HG03175 (cell line): ENCODE results near the gene TJP2.
A peak's percentile ranks its signal among the peaks of the same experiment; 100 is the strongest.

Source experiments
- ATAC-seq: cut with Tn5 transposase; IDR thresholded peaks from one replicate; pipeline ENCODE4 v1.9.1; 2021; ENCODE audit warnings: mild to moderate bottlenecking, moderate library complexity; ENCODE audit not compliant: unreplicated experiment

TJP2 gene

DNA sequence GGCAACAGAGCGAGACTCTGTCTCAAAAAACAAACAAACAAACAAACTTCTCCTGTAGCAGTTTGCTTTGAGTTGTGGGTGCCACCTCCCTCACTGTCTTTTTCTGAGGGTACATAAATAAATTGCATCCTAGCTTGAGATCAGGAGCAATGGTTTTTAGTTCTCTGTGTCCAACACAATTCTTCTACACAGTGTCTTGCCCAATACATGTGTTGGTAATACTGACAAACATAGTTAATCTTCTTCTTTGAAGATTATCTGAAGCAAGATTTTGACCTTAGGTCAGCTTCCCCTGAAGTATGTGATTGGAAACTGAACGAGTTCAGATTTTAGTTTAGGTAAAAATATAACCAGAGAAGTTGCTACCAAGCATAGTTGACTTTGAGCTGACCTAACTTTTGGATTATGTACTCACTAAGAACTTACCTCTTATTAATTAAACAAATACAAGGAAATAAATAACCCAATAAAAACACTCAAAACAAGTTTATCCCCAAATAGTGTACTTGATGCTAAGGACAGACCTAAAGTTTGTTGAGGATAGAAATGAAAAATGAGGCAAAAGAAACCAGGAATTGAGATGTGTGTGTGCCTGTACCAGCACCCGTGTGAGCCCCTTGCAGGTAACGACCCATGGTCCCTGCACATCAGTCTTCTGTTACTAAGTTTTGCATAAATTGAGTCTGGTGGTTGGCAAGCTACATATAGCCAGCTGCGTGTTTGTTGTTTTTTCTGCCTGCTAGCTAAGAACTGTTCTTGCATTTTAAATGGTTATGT is 16.2 kb downstream of the TJP2 start:
- ATAC-seq = peak; percentile 76

DNA sequence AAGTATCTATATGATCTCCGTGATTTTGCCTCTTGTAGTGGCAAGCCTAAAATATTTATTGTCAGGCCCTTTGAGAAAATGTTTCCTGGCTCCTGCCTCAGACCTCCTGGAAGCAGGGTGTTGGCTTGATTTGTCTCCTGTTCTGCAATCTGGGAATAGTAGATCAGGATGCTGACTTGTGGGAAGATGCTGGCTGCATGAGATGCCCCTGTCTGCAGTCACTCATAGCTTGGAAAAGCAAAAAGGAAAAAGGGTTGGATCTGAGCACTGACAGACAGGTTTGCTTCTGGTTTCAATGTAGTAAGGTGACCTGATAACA is 16.7 kb downstream of the TJP2 start:
- ATAC-seq = no peak

DNA sequence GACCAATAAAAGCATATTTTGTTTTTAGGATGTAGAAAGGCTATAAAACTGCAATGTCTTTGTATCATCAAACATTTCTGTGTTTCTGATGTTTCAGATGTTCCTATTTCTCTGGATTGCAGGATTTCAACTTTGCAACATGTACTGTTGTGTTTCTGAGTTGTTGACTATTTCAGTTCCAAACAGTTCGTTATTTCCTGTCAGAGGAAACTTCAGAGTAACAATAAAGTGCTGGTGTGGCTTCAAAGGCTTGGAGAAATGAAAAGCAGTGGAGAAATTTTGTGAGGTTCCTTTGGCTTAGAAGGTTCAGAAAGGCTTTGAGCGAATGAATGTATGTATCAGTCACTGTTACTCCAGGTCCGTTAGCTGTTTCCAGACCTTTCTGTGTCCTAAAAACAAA is 17.2 kb downstream of the TJP2 start:
- no peak for ATAC-seq

DNA sequence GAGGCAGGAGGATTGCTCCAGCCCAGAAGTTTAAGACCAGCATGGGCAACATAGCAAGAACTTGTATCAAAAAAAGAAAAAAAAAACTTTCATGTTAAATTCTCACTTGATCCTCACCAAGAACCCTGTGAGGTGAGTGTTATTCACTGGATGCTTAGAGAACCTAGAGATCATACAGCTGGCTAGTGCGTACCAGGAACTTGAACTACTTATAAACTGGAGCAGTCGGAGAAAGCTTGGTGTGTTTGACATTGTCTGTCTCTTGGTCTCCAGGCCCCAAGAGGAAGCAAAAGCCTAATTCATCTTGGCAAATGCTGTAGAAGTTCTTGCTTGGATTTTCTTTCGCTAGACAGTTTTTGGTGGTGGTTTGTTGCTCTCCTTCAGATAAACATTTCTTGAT is 18.1 kb downstream of the TJP2 start:
- no peak for ATAC-seq

DNA sequence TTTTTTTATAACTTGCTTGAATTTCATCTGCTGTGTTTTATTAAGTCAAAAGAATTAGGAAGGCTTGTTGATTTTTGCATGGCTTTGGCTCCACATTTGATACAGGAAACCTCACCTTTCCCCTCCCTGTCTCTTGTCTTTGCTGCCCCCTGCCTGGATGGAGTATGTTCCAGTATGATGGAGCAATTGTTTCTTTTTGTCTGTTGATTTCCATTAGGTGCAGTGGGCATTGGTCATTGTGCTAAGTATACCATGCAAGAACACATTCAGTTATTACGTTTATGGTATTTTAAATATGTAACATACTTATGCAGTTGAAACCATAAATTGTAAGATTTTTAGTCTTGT is 19.6 kb downstream of the TJP2 start:
- no peak for ATAC-seq

DNA sequence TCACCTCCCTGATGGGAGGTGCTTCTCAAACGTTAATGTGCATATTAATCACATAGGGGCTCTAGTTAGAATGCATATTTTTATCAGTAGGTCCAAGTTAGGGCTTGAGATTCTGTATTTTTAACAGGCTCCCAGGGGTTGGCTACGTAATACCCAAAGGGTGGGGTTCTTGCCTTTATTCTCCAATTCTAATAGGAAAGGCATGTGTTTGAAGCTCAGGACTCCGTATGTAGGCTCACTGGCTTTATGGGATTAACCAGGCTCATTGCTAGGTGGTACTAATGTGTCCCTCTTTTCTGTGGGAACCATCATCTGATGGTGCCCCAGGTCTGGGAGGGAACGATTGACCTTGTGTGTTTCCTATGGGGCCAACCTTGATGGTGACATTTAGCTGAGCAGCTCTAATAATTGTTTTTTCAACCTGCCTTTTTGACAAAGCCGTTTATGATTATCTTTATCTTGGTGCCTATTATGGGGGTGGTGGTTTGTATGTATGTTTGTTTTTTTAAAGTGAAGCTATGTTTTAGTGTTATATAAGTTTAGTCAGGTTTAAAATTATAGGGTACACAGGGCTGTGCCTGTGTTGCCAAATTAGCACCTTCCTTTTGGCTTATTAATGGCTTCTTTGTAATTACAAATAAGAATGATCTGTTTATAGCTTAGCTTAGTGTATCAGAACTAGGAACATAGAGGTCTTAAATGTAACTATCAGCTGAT is 20.8 kb downstream of the TJP2 start:
- ATAC-seq = no peak

DNA sequence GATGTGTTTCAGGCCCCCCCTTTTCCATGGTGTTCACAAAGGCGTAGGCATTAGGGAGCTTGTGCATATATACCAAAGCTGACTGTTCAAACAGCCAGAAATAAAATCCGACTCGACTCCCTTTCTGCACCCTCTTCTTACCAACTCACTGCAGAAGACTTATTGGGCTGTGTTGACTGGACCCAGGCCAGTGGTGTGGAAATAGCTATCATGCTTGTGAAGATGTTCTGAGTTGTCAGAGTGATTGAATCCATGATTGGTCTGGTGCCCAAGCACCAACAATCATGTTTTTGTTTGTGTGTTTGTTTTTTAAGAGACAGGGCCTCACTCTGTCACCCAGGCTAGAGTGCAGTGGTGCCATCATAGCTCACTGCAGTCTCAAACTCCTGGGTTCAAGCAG is 21.6 kb downstream of the TJP2 start:
- ATAC-seq = no peak

DNA sequence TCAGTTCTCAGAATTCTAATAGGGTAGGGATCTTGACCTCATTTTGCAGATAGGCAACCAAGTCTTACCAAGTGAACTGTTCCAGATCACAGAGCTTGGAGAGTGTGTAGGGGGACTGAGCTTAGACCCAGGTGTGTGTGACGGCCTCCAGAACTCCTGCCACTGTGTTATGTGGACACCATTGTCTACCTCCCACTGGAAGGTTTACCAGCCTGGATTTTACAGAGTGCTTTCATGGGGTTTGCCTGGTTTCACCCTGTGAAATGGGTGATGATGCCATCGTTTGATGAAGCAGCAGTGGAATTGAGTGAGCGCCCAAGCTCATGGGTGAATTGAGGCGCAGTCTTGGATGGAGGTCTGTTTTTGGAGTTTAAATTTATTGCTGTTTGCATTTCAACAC is 23.6 kb downstream of the TJP2 start:
- ATAC-seq = no peak

DNA sequence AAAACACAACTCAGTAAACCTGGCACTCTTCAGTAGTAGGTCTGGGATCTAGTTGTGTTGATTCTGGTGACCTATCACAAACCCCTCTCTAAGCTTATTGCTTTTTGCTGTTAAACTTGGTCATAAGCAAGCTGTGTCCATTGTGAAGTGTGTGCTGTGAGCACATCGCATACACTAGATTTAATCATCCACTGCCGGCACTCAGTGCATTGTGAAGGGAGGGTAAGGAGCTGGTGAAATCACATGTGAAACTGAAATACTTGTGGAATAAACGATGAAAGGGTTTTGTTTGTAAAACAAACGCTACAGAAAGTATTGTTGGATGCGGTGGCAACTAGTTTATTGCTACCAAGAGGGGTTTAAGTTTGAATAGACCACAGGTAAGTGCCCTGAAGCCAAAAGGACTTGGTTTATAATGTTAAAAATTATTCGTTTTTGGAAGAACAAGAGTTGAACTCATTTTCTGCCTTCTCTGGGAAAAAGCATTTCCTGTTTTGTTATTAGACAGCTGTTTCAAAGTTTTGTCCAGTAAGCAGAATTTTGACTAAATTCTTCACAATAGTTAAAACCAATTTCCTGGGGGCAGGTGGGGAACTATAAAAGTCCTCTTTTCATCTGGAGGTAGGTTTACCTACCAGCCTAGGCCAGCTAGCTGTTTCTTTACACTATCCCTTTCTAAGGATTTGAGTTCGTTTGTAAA is 24.6 kb downstream of the TJP2 start:
- no peak for ATAC-seq

DNA sequence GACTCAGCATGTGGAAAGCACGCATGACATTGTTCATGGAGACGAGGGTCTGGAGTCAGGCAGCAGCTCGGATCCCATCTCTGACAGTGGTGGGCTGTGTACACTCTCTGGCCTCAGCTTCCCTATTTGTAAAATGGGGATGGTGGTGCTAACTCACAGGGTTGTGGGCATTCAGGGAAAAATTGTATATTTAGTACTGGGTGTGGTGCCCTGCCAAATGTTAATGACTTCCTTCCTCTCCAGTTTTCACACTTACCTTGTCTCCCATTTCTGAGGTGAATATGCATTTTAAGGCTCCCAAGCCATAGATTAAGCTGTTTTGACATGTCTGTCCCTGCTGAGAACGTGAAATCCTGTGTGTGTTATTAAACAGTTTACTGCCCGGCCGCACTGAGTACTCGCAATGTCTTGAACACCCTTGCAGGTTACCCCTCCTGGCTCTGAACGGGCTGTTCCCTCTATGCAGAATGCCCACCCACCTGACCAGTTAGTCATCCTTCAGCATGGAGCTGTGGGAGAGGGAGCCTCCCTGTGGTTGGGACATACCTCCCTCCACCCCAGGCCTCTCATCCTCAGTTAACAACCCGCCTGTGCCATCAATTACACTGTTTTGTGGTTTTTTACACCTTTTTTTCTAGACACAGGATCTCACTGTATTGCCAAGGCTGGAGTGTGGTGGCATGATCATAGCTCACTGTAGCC is 25.8 kb downstream of the TJP2 start:
- ATAC-seq = no peak

DNA sequence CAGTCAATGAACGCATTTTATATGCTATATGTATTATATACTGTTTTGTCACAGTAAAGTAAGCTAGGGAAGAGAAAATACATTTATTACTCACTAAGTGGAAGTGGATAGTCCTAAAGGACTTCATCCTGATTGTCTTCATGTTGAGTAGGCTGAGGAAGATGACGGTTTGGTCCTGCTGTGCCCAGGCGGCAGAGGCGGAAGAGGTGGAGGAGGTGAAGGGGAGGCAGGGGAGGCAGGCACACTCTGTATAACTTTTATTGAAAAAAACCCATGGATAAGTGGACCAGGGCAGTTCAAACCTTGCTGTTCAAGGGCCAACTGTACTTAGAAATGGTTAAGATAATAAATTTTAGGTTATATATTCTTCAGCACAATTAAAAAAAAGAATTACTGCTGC is 28.5 kb downstream of the TJP2 start:
- no peak for ATAC-seq

DNA sequence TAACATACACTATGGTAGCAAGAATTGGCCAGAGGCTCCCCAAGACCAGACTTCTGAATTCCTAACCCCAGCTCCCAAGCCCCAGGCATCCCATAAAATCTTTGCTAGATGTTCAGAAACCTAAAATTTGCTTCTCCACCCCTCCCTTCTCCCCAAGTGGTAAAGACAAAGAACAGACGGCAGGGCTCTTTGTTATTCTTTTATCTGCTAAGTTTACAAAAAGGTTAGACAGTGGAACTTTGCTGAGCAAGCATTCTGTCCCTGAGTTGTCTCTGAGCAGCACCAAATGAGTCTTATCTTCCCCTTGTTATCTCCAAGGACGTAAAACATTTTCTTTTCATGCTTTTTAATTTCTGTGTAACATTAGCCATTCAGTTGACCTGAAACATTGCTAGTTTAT is 30.2 kb downstream of the TJP2 start:
- no peak for ATAC-seq

DNA sequence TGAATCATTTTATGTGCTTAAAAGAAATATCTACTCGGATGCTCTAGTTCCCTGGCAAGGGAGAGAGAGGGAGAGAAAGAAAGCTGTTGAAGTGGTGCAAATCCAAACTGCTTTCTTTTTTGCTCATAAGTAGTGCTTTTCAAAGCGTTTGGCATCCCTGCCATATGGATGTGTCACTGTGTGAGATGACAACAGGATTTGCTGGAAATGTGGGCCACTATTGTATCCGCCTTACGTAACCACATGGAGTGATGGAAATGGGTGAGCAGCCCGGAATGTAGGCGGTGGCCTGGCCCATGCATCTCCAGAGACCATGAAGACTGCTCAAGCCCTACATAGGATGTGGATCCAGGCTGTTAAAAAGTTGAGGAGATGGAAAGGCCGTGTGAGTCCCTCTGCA is 30.8 kb downstream of the TJP2 start:
- ATAC-seq = no peak

DNA sequence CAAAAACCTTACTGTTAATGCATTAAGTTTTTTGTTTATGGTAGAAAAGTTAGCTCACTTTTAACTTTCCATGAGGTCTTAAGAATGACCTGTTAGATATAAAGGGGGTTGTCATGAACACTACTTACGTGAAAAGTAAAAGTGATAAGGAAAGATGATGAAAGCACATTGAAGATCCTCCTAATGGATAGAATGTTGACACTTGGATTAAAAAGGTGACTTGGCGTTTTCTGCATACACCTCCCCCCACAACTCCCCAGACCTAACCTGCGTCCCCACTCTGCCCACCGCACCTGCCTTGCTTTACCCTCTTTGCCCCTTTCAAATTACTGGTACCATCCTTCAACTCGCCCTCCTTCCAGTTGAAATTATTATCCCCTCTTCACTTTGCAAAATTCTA is 32.0 kb downstream of the TJP2 start:
- no peak for ATAC-seq

DNA sequence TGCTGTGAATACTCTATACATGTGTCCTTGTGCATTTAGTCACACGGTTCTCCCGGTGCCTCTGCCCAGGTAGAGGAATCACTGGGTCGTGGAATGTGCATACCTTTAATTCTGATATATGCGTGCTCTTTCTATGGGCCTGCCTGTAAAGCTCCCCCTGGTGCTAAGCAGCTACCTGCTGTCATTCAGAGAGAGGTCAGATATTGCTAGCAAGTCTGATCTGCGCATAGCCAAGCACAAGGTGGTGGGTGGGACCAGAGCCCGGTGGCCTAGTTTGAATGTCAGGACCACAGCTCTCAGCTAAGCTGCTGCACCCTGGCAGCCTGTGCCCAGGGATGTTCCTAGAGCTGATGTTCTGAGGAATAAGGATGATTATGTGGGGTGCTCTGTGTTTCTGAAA is 33.4 kb downstream of the TJP2 start:
- no peak for ATAC-seq

DNA sequence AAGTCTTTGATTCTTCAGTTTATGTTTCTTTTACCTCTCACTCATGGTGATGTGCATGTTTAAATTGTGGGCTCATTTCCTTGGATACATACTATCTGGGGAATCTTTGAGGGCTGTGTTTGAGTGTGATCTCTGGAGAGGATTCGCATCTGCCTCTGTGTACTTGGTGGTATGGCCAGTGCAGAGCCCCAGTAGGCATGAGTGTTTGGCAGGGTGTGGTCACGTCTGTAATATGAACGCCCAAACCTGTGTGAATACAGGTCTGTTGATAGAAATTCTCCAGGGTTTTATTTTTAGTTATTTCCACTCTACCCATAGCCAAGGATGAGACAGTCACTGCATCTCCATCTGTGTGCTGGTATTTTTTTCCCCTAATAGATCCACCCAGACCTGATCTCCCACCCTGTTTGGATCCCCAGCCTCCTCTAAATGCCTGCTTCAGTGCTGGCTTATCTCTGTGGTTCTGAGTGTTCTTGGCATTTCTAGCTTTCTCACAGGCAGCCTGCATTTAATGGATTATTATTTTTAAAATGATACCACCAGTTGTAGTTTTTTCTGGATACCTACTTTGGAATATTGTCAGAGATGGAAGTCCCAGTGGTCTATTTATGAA is 37.5 kb downstream of the TJP2 start:
- no peak for ATAC-seq

DNA sequence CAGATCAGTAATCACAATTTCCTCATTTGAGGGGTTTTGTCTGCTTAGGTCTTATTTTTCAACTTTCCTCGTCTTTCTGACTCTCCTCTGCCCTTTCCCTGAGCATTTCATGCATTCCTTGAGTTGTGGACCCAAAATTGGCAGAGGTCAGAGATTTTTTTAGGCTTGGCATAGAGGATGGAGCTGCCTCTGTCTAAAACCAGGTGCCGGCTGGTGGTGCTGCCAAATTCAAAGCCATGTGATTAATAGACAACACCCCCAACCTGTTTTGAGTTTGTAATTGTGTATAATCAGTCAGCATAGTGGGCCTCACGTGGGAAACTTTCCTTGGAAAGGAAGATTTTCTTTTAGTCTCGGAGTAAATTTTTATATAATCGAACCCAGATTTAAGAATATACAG is 39.6 kb downstream of the TJP2 start:
- ATAC-seq = no peak

DNA sequence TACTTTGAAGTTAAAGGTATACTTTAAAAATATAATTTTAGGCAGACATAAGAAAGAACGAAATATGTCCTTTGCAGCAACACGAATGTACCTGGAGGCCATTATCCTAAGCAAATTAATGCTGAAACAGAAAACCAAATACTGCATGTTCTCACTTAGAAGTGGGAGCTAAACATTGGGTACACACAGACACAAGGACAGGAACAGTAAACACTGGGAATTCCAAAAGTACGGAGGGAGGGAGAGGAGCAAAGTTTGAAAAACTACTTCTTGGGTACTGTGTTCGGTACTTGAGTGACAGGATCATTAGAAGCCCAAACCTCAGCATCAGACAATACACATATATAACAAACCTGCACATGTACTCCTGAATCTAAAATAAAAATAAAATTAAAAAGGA is 40.9 kb downstream of the TJP2 start:
- ATAC-seq = no peak

DNA sequence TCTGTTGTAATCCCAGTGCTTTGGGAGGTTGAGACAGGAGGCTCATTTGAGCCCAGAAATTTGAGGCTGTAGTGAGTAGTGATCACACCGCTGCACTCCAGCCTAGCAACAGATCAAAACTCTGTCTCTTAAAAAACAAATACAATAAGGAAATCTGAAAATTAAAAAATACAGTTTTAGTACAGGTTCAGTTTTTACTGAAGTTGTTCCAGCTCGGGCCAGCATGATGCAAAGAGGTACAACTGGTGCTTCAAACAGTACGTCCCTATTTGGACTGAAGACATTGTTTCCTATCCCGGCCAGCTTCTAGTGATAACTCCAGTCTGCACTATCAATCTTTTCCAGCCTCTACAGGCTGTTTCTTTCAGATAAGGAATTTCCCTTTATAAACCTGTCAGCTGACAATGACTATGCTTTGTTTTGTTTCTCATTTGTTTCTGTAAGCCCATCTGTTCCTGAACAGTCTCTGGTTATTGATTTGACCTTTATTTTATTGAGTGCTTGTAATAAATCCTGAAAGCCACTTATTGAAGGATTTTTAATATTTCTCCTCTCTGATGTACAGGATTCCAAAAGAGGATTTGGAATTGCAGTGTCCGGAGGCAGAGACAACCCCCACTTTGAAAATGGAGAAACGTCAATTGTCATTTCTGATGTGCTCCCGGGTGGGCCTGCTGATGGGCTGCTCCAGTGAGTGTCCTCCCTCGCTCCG is 41.9 kb downstream of the TJP2 start:
- ATAC-seq = no peak

DNA sequence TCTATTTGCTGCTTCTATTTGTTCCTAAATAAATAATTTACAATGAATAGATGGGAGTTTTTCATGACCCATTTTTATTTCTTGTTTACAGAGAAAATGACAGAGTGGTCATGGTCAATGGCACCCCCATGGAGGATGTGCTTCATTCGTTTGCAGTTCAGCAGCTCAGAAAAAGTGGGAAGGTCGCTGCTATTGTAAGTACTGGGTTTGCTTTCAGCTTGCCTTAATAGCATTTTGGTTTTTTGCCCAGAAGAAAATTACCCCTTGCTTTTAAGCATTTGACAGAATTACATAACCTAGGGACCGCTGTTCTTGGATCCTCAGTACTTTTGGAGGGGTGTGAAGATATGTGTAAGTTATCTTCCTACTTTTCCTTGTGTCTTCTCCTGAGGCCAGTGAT is 44.1 kb downstream of the TJP2 start:
- ATAC-seq = no peak

DNA sequence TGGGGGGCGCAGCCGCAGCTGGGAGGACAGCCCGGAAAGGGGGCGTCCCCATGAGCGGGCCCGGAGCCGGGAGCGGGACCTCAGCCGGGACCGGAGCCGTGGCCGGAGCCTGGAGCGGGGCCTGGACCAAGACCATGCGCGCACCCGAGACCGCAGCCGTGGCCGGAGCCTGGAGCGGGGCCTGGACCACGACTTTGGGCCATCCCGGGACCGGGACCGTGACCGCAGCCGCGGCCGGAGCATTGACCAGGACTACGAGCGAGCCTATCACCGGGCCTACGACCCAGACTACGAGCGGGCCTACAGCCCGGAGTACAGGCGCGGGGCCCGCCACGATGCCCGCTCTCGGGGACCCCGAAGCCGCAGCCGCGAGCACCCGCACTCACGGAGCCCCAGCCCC is 47.0 kb downstream of the TJP2 start:
- ATAC-seq = no peak
